RWPE2 (cell line): ENCODE results near the gene AMZ1.
A peak's percentile ranks its signal among the peaks of the same experiment; 100 is the strongest.

Experiments
- ATAC-seq: fragments of 200-7000 bp; cut with Tn5 transposase; 3 replicates; pipeline ENCODE4 v1.9.1; 2021; ENCODE audit warnings: low read depth
- DNase-seq: peaks from one replicate; pipeline ENCODE4 v3.0.0-alpha.2; 2020; ENCODE audit warnings: low spot score
- H3K27ac ChIP-seq: fragments of 450-650 bp; 2 replicates; pipeline ENCODE4 v1.5.1; 2017; ENCODE audit warnings: mild to moderate bottlenecking; ENCODE audit not compliant: poor library complexity, severe bottlenecking
- H3K27me3 ChIP-seq: fragments of 250-450 bp; sonication (Bioruptor Pico); 2 replicates; pipeline ENCODE4 v1.5.1; 2021; ENCODE audit warnings: mild to moderate bottlenecking, moderate library complexity; ENCODE audit not compliant: insufficient read depth, poor library complexity, severe bottlenecking
- H3K36me3 ChIP-seq: fragments of 250-450 bp; sonication (Bioruptor Pico); 2 replicates; pipeline ENCODE4 v1.5.1; 2020; ENCODE audit warnings: low read depth, mild to moderate bottlenecking, moderate library complexity
- H3K4me1 ChIP-seq: fragments of 250-450 bp; sonication (Bioruptor Pico); 2 replicates; pipeline ENCODE4 v1.5.1; 2021; ENCODE audit warnings: mild to moderate bottlenecking, moderate library complexity; ENCODE audit not compliant: insufficient read depth, poor library complexity, severe bottlenecking
- H3K4me3 ChIP-seq: fragments of 250-450 bp; sonication (Bioruptor Pico); 2 replicates; pipeline ENCODE4 v1.5.1; 2021; ENCODE audit warnings: mild to moderate bottlenecking, moderate library complexity; ENCODE audit not compliant: severe bottlenecking
- H3K9me3 ChIP-seq: fragments of 250-450 bp; sonication (Bioruptor Pico); 2 replicates; pipeline ENCODE4 v1.5.1; 2021; ENCODE audit warnings: mild to moderate bottlenecking, moderate library complexity; ENCODE audit not compliant: severe bottlenecking
- CTCF ChIP-seq: fragments of 450-650 bp; IDR thresholded peaks from one replicate; pipeline ENCODE4 v1.5.1; 2017; ENCODE audit warnings: mild to moderate bottlenecking, moderate library complexity; ENCODE audit not compliant: poor library complexity, severe bottlenecking

The AMZ1 gene

GRCh38 chr7:2732959-2733584 is 45.1 kb downstream of the AMZ1 start:
- no peak overlapping the region for H3K27ac ChIP-seq
- peak; percentile 51; the same call in 2 of the 3 replicates for ATAC-seq

DNA sequence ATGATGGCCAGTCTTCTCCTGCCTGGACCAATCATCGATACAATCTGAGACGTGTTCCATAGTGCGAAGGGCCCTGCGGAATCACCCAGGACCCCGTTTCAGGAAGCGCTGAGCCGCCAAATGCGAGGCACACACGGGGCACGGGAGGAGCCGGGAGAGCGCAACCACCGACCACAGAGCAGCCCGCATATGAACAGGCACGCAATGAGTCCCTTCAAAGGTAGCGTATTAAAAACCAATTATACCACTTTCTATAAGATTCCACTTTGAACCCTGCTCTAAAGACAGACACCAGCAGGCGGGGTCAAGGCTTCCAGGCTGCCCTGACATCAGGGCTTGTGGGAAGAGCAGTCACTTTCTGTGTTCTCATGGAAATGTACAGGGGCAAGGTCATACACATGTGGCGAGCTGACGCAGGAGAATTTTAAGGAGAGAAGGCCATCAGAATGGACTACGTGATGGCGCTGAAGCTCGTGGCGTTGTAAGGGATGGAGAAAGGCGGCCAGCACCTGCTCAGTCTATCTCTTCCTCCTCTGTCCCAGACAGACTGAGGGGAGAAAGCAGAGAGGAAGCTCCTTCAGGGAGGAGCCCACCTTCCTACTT is 46.2 kb downstream of the AMZ1 start:
- Histone ChIP-seq H3K4me1 (peaks cover 5% of the 10 kb centered on the region), H3K36me3 (peaks cover 36% of the 10 kb centered on the region), H3K27me3 (no peaks in the 10 kb centered on the region), H3K9me3 (peaks cover 2% of the 10 kb centered on the region), H3K4me3 (no peak overlapping the region), H3K27ac (no peak overlapping the region)
- TF ChIP-seq CTCF: no peak
- ATAC-seq (no peak), DNase-seq (no peak)

More at GRCh38 chr7:2732959-2733584, 45.1 kb downstream of the AMZ1 start:
- H3K4me3 ChIP-seq: no peak overlapping the region
- H3K27me3 ChIP-seq: no peaks in the 10 kb centered on the region
- H3K4me1 ChIP-seq: peaks cover 5% of the 10 kb centered on the region
- peak; percentile 19 for DNase-seq
- TF ChIP-seq CTCF: no peak
- peaks cover 36% of the 10 kb centered on the region for H3K36me3 ChIP-seq
- peaks cover 2% of the 10 kb centered on the region for H3K9me3 ChIP-seq

DNA sequence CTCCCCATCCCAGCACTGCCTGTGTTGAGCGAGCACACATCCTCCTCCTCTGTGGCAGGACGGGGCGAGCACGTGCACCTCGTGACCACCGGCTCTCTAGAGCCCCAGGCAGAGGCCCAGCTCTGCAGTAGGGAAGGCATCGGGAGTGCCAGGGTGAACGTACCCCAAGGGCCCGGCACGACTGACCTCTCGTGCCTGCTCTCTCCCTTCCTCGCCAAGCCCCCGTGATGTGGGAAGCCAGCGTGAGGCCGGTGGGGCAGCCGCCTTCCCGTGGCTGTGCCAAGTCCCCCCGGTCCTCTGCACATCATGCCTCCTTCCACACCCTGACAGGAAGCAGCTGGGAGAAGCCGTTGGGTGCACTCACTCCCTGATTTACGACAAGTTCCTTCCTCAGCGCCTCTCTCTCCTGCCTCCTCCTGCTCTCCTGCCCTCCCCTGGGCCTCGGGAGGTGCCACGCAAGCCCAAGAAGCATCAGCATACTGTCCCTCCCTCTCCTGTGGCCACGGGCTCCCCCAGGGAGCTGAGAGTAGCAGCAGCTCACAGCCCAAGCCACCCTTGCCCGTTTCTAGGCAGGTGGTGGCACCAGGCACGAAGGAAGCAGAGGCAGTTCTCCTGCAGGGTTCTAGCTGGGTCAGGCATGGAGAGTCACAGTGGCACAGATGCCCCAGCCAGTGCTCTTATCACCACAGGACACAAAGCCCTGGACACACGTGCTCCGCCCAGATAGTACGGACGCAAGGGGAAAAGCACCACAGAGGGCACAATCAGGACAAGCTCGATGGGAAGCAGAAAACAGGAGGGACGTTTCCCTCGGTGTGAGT is 47.0 kb downstream of the AMZ1 start:
- Histone ChIP-seq H3K9me3 (peaks cover 2% of the 10 kb centered on the region), H3K36me3 (peaks cover 30% of the 10 kb centered on the region), H3K4me3 (no peak overlapping the region), H3K27ac (no peak overlapping the region), H3K27me3 (no peaks in the 10 kb centered on the region), H3K4me1 (peaks cover 5% of the 10 kb centered on the region)
- ATAC-seq: no peak
- TF ChIP-seq CTCF: no peak
- DNase-seq: no peak

GRCh38 chr7:2735744-2736143 is 47.7 kb downstream of the AMZ1 start:
- H3K4me3 ChIP-seq: no peak overlapping the region
- H3K27me3 ChIP-seq: no peaks in the 10 kb centered on the region
- H3K4me1 ChIP-seq: peaks cover 5% of the 10 kb centered on the region
- DNase-seq (peak; percentile 32), ATAC-seq (no peak)
- no peak overlapping the region for H3K27ac ChIP-seq
- H3K9me3 ChIP-seq: peaks cover 2% of the 10 kb centered on the region
- peaks cover 29% of the 10 kb centered on the region for H3K36me3 ChIP-seq
- TF ChIP-seq CTCF: no peak
